Stimulated activated CD8-positive, alpha-beta memory T cell treated with anti-CD3 and anti-CD28 coated beads, Interleukin-7, amount 100 ng/mL, for 4 hours (primary cell): ENCODE measurements around the gene SCGB1D2.

Experiments
- DNase-seq, 2 donors: peaks; one replicate each; pipeline ENCODE4 v3.0.0-alpha.2; 2020; ENCODE audit warnings: low read depth in 2 of 2

Gene SCGB1D2

GRCh38 chr11:62260261-62260953 lies 18.4 kb downstream of the SCGB1D2 start:
- DNase-seq = no peak

- no peak for DNase-seq
These were observed 22.0 kb downstream of the SCGB1D2 start for GRCh38 chr11:62264004-62264403.

DNA sequence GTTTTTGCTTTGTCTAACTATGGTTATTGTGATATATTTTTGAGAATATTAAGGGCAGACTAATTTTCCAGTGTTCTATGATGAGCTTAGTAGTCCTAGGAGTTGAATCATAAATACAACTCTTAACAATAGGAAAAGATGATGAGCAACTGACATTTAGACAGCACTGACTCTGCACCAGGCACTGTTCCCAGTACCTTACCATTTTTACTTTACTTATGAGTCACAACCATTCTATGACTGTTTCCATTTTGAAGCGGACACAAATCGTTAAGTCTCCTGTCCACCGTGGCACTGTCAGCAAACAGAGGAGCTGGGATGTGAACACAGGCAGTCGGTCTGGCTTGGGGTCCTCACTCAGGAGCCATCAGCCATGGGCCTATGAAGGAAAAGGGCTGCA lies 24.5 kb downstream of the SCGB1D2 start:
- DNase-seq = no peak

DNA sequence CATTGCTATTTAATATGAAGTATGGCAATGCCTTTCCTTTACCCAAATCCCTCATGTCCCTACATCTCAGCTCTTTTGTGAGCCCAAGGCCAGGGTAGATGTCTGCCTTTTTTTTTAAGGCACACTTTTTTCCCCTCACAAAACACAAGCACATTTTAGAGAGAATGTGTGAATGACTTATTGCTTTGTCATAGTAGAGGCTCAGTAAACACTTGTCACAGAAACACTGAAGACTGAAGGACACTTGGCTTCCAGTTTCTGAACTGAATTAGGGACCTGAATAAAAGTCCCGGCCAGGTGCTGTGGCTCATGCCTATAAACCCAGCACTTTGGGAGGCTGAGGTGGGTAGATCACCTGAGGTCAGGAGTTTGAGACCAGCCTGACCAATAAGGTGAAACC lies 25.0 kb downstream of the SCGB1D2 start:
- no peak for DNase-seq

DNA sequence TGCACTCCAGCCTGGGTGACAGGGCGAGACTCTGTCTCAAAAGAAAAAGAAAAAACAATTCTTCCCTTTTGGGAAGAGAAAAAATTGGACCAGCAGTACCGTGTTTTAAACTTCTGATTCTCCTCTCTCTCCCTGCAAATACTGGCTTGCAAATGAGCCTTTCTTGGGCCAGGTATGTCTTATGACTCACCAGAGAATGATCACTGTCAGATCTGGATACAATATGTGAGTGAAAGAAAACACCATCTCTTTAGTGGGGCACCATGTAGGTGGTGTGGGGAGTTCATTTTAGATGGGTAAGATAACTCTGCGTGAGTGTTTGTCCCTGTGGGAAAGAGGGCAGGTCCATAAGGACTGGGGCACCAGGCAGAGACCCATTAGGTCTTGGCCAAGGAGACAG lies 25.5 kb downstream of the SCGB1D2 start:
- no peak for DNase-seq

GRCh38 chr11:62269654-62270278 lies 27.7 kb downstream of the SCGB1D2 start, which contains the start of gene SCGB2A2:
Gene SCGB2A2, plus strand, starts transcription at chr11:62270158. Its CDS starts 59 bp downstream, at chr11:62270217.
- DNase-seq = no peak

GRCh38 chr11:62273284-62273683 lies 31.2 kb downstream of the SCGB1D2 start:
- no peak for DNase-seq

- no peak for DNase-seq
These were observed 31.8 kb downstream of the SCGB1D2 start for GRCh38 chr11:62273789-62274275.

DNA sequence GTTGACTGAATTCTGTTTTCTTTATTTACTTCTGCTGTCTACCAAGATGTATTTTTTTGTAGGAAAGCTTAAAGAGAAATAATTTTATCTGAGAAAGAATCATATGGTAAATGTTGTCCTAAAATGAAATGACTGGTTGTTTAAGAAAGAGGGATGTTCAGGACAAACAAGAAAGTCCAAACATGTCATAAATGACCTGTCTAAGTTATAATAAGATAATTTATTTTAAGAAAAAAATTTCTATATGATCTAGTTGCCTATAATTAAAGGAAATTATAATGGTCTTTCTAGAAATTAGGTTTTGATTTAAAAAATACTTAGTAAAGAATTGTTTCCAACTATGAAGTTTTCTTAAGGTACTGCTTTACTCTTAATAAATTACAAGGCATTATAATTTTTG lies 38.4 kb downstream of the SCGB1D2 start:
- no peak for DNase-seq
